Lower lobe of right lung (tissue), 2 donors: ENCODE results near the gene SECTM1. TPM values are rescaled to one million over a fixed set of nuclear protein-coding genes. Genes with fewer than 3 reads are reported as not detected.

Experiments
- ATAC-seq, 2 donors: fragments of 200-7000 bp; cut with Tn5 transposase; one replicate each; pipeline ENCODE4 v1.9.1; 2020 to 2022; ENCODE audit warnings: mild to moderate bottlenecking in 2 of 2, moderate library complexity in 2 of 2
- DNase-seq: peaks from one replicate; pipeline ENCODE4 v3.0.0-alpha.2; 2020
- H3K27ac ChIP-seq: fragments of 200-600 bp; one replicate; pipeline ENCODE4 v1.8.0; 2022
- H3K27me3 ChIP-seq: fragments of 200-600 bp; one replicate; pipeline ENCODE4 v1.8.0; 2022; ENCODE audit warnings: low read depth
- H3K36me3 ChIP-seq: fragments of 200-600 bp; one replicate; pipeline ENCODE4 v1.8.0; 2022; ENCODE audit warnings: mild to moderate bottlenecking
- H3K4me1 ChIP-seq: fragments of 200-600 bp; one replicate; pipeline ENCODE4 v1.8.0; 2022
- H3K4me3 ChIP-seq: fragments of 200-600 bp; one replicate; pipeline ENCODE4 v1.8.0; 2022; ENCODE audit warnings: mild to moderate bottlenecking
- H3K9me3 ChIP-seq: fragments of 200-600 bp; one replicate; pipeline ENCODE4 v1.8.0; 2022
- CTCF ChIP-seq: fragments of 200-600 bp; IDR thresholded peaks from one replicate; pipeline ENCODE4 v1.8.0; 2022; ENCODE audit warnings: antibody characterized with exemption, mild to moderate bottlenecking
- intact Hi-C: fragments of 100-400 bp; cut with DNase I; formaldehyde crosslinking; loops from one replicate; pipeline ENCODE4 v1.11.0; 2022
- total RNA-seq: library from RNA; stranded (reverse); fragmentation: NEBNext Ultra II Directional; extraction: Animal tissue kit (Norgen Biotek cat#: 25700); gene quantifications from one replicate; pipeline ENCODE4 v1.2.1, GENCODE V29; 2021
- donor health status: DM: no; HTN: yes; CAD: no; lungs with severe emphysema.

Gene SECTM1
- total RNA-seq, 1 donor from 2014 or later = 44.5 TPM

- Histone ChIP-seq H3K4me3 (no peak overlapping the region), H3K36me3 (no peaks in the 10 kb centered on the region), H3K9me3 (no peaks in the 10 kb centered on the region), H3K4me1 (peaks cover 9% of the 10 kb centered on the region), H3K27me3 (peaks cover 24% of the 10 kb centered on the region), H3K27ac (no peak overlapping the region)
- DNase-seq (no peak), ATAC-seq (no peak)
- TF ChIP-seq CTCF = no peak
- intact Hi-C loops = no loop called here
Observed at GRCh38 chr17:82353484-82353883, 19.9 kb upstream of the SECTM1 start.

- ATAC-seq = peak; percentile 75 to 87
- Histone ChIP-seq H3K9me3 (no peaks in the 10 kb centered on the region), H3K27me3 (peaks cover 13% of the 10 kb centered on the region), H3K27ac (no peak overlapping the region), H3K36me3 (no peaks in the 10 kb centered on the region), H3K4me3 (no peak overlapping the region), H3K4me1 (peaks cover 9% of the 10 kb centered on the region)
- peak; percentile 97 for TF ChIP-seq CTCF
- intact Hi-C loops = no loop called here
- DNase-seq = peak; percentile 89
Observed at GRCh38 chr17:82351713-82352488, 18.3 kb upstream of the SECTM1 start.

GRCh38 chr17:82351254-82351712 is 17.7 kb upstream of the SECTM1 start:
- ATAC-seq (peak in 1 of 2 donors; percentile 6), DNase-seq (no peak)
- Histone ChIP-seq H3K27me3 (peaks cover 7% of the 10 kb centered on the region), H3K9me3 (no peaks in the 10 kb centered on the region), H3K36me3 (no peaks in the 10 kb centered on the region), H3K4me3 (no peak overlapping the region), H3K27ac (no peak overlapping the region), H3K4me1 (peaks cover 9% of the 10 kb centered on the region)
- intact Hi-C loops = no loop called here
- no peak for TF ChIP-seq CTCF

GRCh38 chr17:82350182-82351030 is 16.8 kb upstream of the SECTM1 start:
- Histone ChIP-seq H3K27ac (no peak overlapping the region), H3K36me3 (no peaks in the 10 kb centered on the region), H3K4me3 (no peak overlapping the region), H3K9me3 (no peaks in the 10 kb centered on the region), H3K4me1 (peaks cover 9% of the 10 kb centered on the region), H3K27me3 (peaks cover 5% of the 10 kb centered on the region)
- ATAC-seq (peak in 1 of 2 donors; percentile 3), DNase-seq (no peak)
- intact Hi-C loops = no loop called here
- no peak for TF ChIP-seq CTCF

- Histone ChIP-seq H3K9me3 (no peaks in the 10 kb centered on the region), H3K27me3 (peaks cover 5% of the 10 kb centered on the region), H3K4me3 (no peak overlapping the region), H3K4me1 (peaks cover 9% of the 10 kb centered on the region), H3K36me3 (no peaks in the 10 kb centered on the region), H3K27ac (no peak overlapping the region)
- intact Hi-C loops = no loop called here
- no peak for TF ChIP-seq CTCF
- ATAC-seq = no peak
- no peak for DNase-seq
Observed at GRCh38 chr17:82349287-82349701, 15.7 kb upstream of the SECTM1 start.
